Superior temporal gyrus (tissue), 1 donor: ENCODE results near the gene ESR2.
A peak's percentile ranks its signal among the peaks of the same experiment; 100 is the strongest.
"Not testable (repeated sequence)": the region's sequence is repeated elsewhere in the genome, so short reads cannot be mapped to it uniquely, and the experiment has no call there.

Source experiments
- DNase-seq: peaks from one replicate; pipeline ENCODE4 v3.0.0-alpha.2; 2016; ENCODE audit errors: extremely low spot score

Gene ESR2

GRCh38 chr14:64091217-64091616 is 203.0 kb downstream of the ESR2 start:
- no peak for DNase-seq

GRCh38 chr14:64089920-64090319 is 204.3 kb downstream of the ESR2 start:
- no peak for DNase-seq

- DNase-seq, result no peak
Observed at GRCh38 chr14:64088647-64088964, 205.6 kb downstream of the ESR2 start.

- DNase-seq, result no peak
Observed at GRCh38 chr14:64082837-64083236, 211.3 kb downstream of the ESR2 start.

- DNase-seq, result no peak
Observed at GRCh38 chr14:64081174-64081746, 212.9 kb downstream of the ESR2 start.

- DNase-seq, result no peak
Observed at GRCh38 chr14:64080452-64080851, 213.7 kb downstream of the ESR2 start.

GRCh38 chr14:64075613-64076005 is 218.6 kb downstream of the ESR2 start:
- DNase-seq, result no peak

GRCh38 chr14:64074961-64075612 is 219.1 kb downstream of the ESR2 start:
- DNase-seq, result no peak

- no peak for DNase-seq
Observed at GRCh38 chr14:64069634-64070359, 224.4 kb downstream of the ESR2 start.

- no peak for DNase-seq
Observed at GRCh38 chr14:64064447-64064846, 229.7 kb downstream of the ESR2 start.

- no peak for DNase-seq
Observed at GRCh38 chr14:64062381-64063115, 231.6 kb downstream of the ESR2 start.

- DNase-seq, result no peak
Observed at GRCh38 chr14:64061706-64062105, 232.5 kb downstream of the ESR2 start.

GRCh38 chr14:64061115-64061514 is 233.1 kb downstream of the ESR2 start:
- DNase-seq, result no peak

GRCh38 chr14:64060648-64061096 is 233.5 kb downstream of the ESR2 start:
- DNase-seq, result no peak

- DNase-seq, result no peak
Observed at GRCh38 chr14:64060199-64060545, 234.0 kb downstream of the ESR2 start.

GRCh38 chr14:64059454-64060198 is 234.5 kb downstream of the ESR2 start:
- no peak for DNase-seq

GRCh38 chr14:64053694-64054669 is 240.2 kb downstream of the ESR2 start:
- DNase-seq, result peak; percentile 23

- no peak for DNase-seq
Observed at GRCh38 chr14:64049616-64050381, 244.4 kb downstream of the ESR2 start.

- DNase-seq, result no peak
Observed at GRCh38 chr14:64045091-64045490, 249.1 kb downstream of the ESR2 start.

GRCh38 chr14:64043296-64043695 is 250.9 kb downstream of the ESR2 start:
- DNase-seq, result not testable (repeated sequence)
